Astrocyte of the hippocampus (primary cell): ENCODE measurements around the gene UGGT2.
A peak's percentile ranks its signal among the peaks of the same experiment; 100 is the strongest.
"Not testable (repeated sequence)": the region's sequence is repeated elsewhere in the genome, so short reads cannot be mapped to it uniquely, and the experiment has no call there.

ENCODE experiments used
- DNase-seq: peaks from one replicate; pipeline ENCODE4 v3.0.0; 2011; ENCODE audit warnings: low read depth, low spot score

UGGT2 gene

GRCh38 chr13:95793781-95794180 is 259.4 kb downstream of the UGGT2 start:
- DNase-seq, result no peak

- DNase-seq, result no peak
Measured at GRCh38 chr13:95793018-95793555, 260.1 kb downstream of the UGGT2 start.

GRCh38 chr13:95791084-95791722 is 262.0 kb downstream of the UGGT2 start:
- DNase-seq, result no peak

DNA sequence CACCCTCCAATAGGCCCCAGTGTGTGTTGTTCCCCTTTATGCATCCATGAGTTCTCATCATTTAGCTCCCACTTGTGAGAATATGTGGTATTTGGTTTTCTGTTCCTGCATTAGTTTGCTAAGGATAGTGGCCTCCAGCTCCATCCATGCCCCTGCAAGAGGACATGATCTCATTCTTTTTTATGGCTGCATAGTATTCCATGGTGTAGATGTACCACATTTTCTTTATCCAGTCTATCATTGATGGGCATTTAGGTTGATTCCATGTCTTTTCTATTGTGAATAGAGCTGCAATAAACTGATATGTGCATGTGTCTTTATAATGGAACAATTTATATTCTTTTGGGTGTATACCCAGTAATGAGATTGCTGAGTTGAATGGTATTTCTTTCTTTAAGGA is 263.9 kb downstream of the UGGT2 start:
- not testable (repeated sequence) for DNase-seq

- DNase-seq, result no peak
Measured at GRCh38 chr13:95788100-95788463, 265.1 kb downstream of the UGGT2 start.

DNA sequence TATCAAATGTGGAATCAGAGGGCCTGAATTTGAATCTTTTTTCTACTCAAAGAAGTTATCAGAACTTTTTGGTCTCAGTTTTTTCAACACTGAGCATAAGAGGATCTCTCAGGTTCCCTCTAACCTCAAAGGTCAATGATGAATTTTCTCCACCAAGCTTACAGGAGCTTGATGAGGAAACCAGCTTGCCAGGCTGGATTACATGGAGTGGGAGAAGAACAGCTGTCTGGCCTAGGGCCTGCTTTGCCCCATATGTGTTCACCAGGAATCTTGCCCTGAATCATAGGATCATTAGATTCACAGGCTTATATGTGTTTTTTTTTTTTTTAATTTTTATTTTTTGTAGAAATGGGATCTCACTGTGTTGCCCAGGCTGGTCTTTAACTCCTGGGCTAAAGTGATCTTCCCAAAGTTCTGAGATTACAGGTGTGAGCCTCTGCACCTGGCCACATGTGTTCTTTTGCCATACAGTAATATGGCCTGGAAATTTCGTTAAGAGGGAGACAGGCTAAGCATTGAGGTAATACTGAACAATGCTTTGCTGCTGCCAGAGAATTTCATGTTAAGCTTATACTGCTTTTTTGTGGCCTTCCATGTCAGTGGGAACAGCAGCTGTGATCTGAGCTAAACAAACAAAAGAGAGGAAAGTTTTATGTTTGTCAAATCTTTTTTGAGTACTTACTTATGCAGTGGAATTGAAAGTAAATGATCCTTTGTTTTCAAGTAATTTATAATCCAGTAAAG is 265.7 kb downstream of the UGGT2 start:
- no peak for DNase-seq

- peak; percentile 67 for DNase-seq
Measured at GRCh38 chr13:95784900-95785290, 268.3 kb downstream of the UGGT2 start.

DNA sequence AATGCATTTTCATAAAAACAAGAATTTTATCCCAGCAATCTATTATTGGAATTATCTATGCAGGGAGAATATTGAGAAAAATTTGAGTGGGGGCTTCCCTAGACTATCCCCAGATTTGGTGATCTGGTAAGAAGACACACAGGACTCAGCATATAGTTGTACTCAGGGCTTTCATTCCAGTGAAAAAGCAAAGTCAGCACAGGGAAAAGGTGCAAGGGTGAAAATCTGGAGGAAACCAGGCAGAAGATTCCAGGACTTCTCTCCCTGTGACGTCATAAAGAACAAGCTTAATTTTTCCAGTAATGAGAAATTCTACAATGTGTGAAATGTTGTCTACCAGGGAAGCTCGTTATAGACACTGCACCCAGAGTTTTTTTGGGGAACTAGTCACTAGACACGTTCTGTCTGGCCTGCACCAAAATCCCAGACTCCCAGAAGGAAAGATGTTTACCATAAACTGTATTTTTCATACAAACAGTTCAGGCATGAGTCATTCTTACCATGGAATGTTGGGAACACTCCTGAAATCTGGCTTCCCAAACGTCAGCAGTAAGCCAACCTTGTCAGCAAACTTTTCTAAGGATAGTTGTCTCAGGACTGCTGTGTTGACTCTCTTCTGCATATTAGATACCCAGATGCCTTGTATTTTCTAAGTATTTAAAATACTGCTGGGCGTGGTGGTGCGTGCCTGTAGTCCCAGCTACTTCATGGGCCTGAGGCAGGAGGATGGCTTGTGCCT is 268.9 kb downstream of the UGGT2 start:
- DNase-seq, result peak; percentile 88

GRCh38 chr13:95783747-95784146 is 269.5 kb downstream of the UGGT2 start:
- DNase-seq, result no peak

DNA sequence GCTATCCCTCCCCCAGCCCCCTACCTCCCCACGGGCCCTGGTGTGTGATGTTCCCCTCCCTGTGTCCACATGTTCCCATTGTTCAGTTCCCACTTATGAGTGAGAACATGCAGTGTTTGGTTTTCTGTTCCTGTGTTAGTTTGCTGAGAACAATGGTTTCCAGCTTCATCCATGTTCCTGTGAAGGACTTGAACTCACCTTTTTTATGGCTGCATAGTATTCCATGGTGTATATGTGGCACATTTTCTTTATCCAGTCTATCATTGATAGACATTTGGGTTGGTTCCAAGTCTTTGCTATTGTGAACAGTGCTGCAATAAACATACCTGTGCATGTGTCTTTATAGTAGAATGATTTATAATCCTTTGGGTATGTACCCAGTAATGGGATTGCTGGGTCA is 271.3 kb downstream of the UGGT2 start:
- not testable (repeated sequence) for DNase-seq

GRCh38 chr13:95781016-95781415 is 272.2 kb downstream of the UGGT2 start:
- no peak for DNase-seq

- no peak for DNase-seq
Measured at GRCh38 chr13:95779522-95779921, 273.7 kb downstream of the UGGT2 start.

- no peak for DNase-seq
Measured at GRCh38 chr13:95771905-95772304, 281.3 kb downstream of the UGGT2 start.

- DNase-seq, result no peak
Measured at GRCh38 chr13:95763601-95764000, 289.6 kb downstream of the UGGT2 start.

GRCh38 chr13:95762626-95763025 is 290.6 kb downstream of the UGGT2 start:
- not testable (repeated sequence) for DNase-seq

- no peak for DNase-seq
Measured at GRCh38 chr13:95756072-95756471, 297.1 kb downstream of the UGGT2 start.

GRCh38 chr13:95754069-95754468 is 299.1 kb downstream of the UGGT2 start:
- DNase-seq, result no peak

DNA sequence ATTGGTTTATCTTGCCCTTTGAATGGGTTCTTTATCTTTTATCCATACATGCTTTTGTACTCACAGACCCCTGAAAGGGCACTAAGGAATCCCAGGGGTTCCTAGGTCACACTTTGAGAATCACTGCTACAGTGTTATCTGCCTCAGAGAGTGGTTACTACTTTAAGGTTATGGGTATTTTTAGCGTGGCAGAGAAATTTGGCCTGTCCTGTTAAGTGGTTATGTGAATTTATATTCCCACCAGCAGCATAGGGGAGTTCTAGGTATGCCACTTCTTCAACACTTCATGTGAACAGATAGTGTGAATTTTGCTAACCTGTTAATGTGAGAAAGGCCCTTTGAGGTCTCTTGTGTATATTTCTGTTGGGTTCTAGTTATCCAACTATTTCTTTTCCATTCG is 300.5 kb downstream of the UGGT2 start:
- no peak for DNase-seq
